Ectodermal cell (in vitro differentiated cells): Measurements from ENCODE around the gene STT3B.
A peak's percentile ranks its signal among the peaks of the same experiment; 100 is the strongest.

ENCODE experiments used
- H3K27ac ChIP-seq: 2 replicates; pipeline ENCODE4 v1.7.0; 2013; ENCODE audit warnings: mild to moderate bottlenecking, low read depth, low read length; ENCODE audit not compliant: insufficient read depth, poor library complexity, severe bottlenecking
- H3K27me3 ChIP-seq: 2 replicates; pipeline ENCODE4 v1.7.0; 2013; ENCODE audit warnings: mild to moderate bottlenecking, low read length; ENCODE audit not compliant: insufficient read depth, control insufficient read depth, poor library complexity, severe bottlenecking
- H3K36me3 ChIP-seq: one replicate; pipeline ENCODE4 v1.7.0; 2013; ENCODE audit warnings: low read length; ENCODE audit not compliant: control insufficient read depth, insufficient read depth
- H3K4me1 ChIP-seq: one replicate; pipeline ENCODE4 v1.7.0; 2013; ENCODE audit warnings: low read length; ENCODE audit not compliant: control insufficient read depth, insufficient read depth
- H3K4me3 ChIP-seq: 2 replicates; pipeline ENCODE4 v1.7.0; 2013; ENCODE audit warnings: low read depth, low read length, control low read depth; ENCODE audit not compliant: insufficient read depth
- H3K9me3 ChIP-seq: 2 replicates; pipeline ENCODE4 v1.7.0; 2013; ENCODE audit warnings: mild to moderate bottlenecking, low read length, moderate library complexity; ENCODE audit not compliant: control insufficient read depth
- WGBS, 2 experiments: methylation state at CpG; one replicate each; pipeline ENCODE4 v1.1.7; 2013; ENCODE audit warnings: missing lambda C conversion rate in 2 of 2; 5-methylcytosine and 5-hydroxymethylcytosine counted together

Gene STT3B

DNA sequence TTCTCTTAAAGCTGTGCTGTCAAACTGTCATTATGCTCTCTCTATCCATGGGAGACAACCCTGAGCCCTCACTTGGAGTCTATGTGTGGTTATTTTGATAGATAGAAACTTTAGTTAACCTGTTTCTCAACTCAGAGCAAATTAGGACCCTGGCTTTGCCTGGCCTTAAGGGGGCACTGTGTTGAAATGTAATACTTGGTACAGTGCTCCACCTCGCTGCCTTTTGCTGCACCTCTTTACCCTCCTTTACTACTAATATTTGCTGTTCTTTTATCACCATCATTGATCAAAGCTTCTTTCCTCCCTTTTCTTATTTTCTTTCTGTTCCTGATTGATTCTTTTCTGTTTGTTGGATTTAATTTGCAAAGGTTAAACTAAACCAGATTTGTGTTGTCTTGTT, 34.3 kb downstream of the STT3B start:
- no peak overlapping the region for H3K27ac ChIP-seq
- no peaks in the 10 kb centered on the region for H3K9me3 ChIP-seq
- no peaks in the 10 kb centered on the region for H3K36me3 ChIP-seq
- no peaks in the 10 kb centered on the region for H3K27me3 ChIP-seq
- no peak overlapping the region for H3K4me3 ChIP-seq
- WGBS, 2 experiments = 64% methylated on average over 1 of the region's 1 CpG
- peaks cover 2% of the 10 kb centered on the region for H3K4me1 ChIP-seq

GRCh38 chr3:31568649-31569048, 35.9 kb downstream of the STT3B start:
- WGBS, 2 experiments = 85 to 96% methylated on average over 1 of the region's 1 CpG
- H3K9me3 ChIP-seq = no peaks in the 10 kb centered on the region

GRCh38 chr3:31571325-31571724, 38.6 kb downstream of the STT3B start:
- Histone ChIP-seq H3K4me1 (no peaks in the 10 kb centered on the region), H3K9me3 (peaks cover 2% of the 10 kb centered on the region), H3K36me3 (no peaks in the 10 kb centered on the region), H3K27ac (no peak overlapping the region), H3K4me3 (no peak overlapping the region), H3K27me3 (no peaks in the 10 kb centered on the region)
- 100% methylated on average over 1 of the region's 1 CpG; no CpG with 5 or more reads in 1 of the 2 experiments for WGBS, 2 experiments

More at GRCh38 chr3:31568649-31569048, 35.9 kb downstream of the STT3B start:
- Histone ChIP-seq H3K4me3 (no peak overlapping the region), H3K27me3 (no peaks in the 10 kb centered on the region), H3K4me1 (no peaks in the 10 kb centered on the region), H3K36me3 (no peaks in the 10 kb centered on the region), H3K27ac (no peak overlapping the region)

DNA sequence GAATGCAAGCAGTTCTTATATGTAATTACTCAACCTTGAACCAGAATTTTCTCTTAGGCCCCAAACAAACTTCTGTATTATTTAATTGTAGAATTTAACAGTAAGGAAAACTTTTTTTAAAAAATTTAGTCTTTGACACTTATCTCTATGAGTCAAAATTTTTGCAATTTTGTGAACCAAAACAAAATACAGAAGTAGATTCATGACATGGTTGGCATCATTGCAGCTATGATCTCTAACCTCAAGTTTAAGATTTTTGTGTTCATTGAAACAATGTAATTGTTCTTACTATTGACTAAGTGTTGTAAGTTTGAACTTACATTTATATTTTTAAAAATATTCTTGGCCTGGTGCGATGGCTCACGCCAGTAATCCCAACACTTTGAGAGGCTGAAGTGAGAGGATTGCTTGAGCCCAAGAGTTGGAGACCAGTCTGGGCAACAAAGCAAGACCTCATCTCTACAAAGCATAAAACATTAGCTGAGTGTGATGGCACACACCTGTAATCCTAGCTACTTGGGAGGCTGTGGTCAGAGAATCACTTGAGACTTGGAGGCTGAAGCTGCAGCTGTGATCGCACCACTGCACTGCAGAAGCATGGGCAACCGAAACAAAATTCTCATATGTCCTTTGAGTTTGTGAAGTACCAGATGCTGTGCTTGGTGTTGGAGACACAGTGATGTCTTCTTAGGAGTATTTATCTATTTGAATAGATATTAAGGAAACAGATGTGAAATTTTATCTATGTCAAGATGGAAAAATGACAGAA, 39.7 kb downstream of the STT3B start:
- WGBS, 2 experiments = 84 to 94% methylated on average over 4 of the region's 4 CpGs
- Histone ChIP-seq H3K36me3 (no peaks in the 10 kb centered on the region), H3K4me3 (no peak overlapping the region), H3K27ac (peak overlapping the region; percentile 31), H3K27me3 (no peaks in the 10 kb centered on the region), H3K4me1 (no peaks in the 10 kb centered on the region), H3K9me3 (peaks cover 2% of the 10 kb centered on the region)

- Histone ChIP-seq H3K27me3 (no peaks in the 10 kb centered on the region), H3K9me3 (peaks cover 2% of the 10 kb centered on the region), H3K36me3 (no peaks in the 10 kb centered on the region), H3K4me3 (no peak overlapping the region), H3K27ac (peak overlapping the region; percentile 31), H3K4me1 (no peaks in the 10 kb centered on the region)
- WGBS, 2 experiments = 73 to 80% methylated on average over 3 of the region's 3 CpGs
These were observed 40.5 kb downstream of the STT3B start for GRCh38 chr3:31573036-31573779.

DNA sequence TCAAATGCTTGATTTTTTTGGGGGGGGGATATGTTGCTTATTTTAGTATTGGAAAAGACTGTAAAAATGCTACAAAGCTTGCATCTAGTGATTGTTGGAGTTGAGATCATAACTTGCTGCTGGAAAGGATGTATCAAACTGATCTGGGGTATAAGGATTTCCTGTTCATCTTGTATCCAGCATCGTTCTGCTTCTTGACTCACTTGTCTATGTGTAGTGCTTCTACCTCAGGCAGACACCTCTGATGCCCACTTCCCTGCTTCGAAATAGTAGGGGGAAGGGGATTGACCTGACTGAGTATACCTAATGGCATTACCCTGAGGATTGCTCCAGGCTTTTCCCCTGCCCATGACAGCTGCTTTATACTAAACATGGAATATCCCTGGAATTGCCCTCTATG, 42.7 kb downstream of the STT3B start:
- Histone ChIP-seq H3K27me3 (no peaks in the 10 kb centered on the region), H3K4me3 (no peak overlapping the region), H3K9me3 (peaks cover 2% of the 10 kb centered on the region), H3K36me3 (peaks cover 7% of the 10 kb centered on the region), H3K27ac (no peak overlapping the region), H3K4me1 (no peaks in the 10 kb centered on the region)
- WGBS, 2 experiments = 84 to 100% methylated on average over 2 of the region's 2 CpGs

- WGBS, 2 experiments = no CpG with 5 or more reads among the region's 1 CpG
- Histone ChIP-seq H3K4me3 (no peak overlapping the region), H3K9me3 (peaks cover 2% of the 10 kb centered on the region), H3K27ac (no peak overlapping the region), H3K27me3 (no peaks in the 10 kb centered on the region), H3K36me3 (peaks cover 10% of the 10 kb centered on the region), H3K4me1 (no peaks in the 10 kb centered on the region)
These were observed 43.8 kb downstream of the STT3B start for GRCh38 chr3:31576521-31576920.

DNA sequence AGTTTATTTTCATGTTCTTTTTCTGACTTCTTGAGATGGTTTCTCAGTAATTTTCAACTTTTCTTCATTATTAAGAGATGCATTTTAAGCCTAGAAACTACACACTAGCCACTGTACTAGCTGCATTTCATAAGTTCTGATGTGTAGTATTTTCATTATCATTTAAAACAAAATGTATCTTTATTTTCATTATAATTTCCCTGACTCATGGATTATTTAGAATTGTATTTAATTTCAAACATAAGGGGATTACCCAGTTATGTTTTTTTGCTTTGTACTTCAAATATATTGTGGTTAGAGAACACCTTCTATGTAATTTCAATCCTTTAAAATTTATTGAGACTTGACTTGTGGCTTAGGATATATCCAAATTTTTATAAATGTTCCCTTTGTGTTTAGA, 44.5 kb downstream of the STT3B start:
- H3K27me3 ChIP-seq = no peaks in the 10 kb centered on the region
- H3K4me1 ChIP-seq = no peaks in the 10 kb centered on the region
- H3K4me3 ChIP-seq = no peak overlapping the region
- no peak overlapping the region for H3K27ac ChIP-seq
- H3K9me3 ChIP-seq = peaks cover 2% of the 10 kb centered on the region
- peaks cover 13% of the 10 kb centered on the region for H3K36me3 ChIP-seq

DNA sequence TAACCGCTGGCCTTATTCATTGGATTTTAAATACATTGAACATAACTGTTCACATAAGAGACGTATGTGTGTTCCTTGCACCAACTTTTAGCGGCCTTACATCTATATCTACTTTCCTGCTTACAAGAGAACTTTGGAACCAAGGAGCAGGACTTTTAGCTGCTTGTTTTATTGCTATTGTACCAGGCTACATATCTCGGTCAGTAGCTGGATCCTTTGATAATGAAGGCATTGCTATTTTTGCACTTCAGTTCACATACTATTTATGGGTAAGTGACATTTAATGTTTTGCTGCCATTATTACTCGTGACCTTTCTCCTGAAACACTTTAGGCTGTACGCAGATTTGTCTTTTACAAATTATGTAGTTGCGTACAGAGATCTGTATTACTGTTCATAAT, 47.1 kb downstream of the STT3B start:
- Histone ChIP-seq H3K36me3 (peaks cover 18% of the 10 kb centered on the region), H3K4me1 (no peaks in the 10 kb centered on the region), H3K27me3 (no peaks in the 10 kb centered on the region), H3K27ac (no peak overlapping the region), H3K9me3 (peaks cover 2% of the 10 kb centered on the region), H3K4me3 (no peak overlapping the region)
- 93% methylated on average over 4 to 5 of the region's 7 CpGs for WGBS, 2 experiments

- 100% methylated on average over 1 of the region's 2 CpGs for WGBS, 2 experiments
- Histone ChIP-seq H3K9me3 (peaks cover under 1% of the 10 kb centered on the region), H3K27me3 (no peaks in the 10 kb centered on the region), H3K4me1 (no peaks in the 10 kb centered on the region), H3K4me3 (no peak overlapping the region), H3K36me3 (peaks cover 21% of the 10 kb centered on the region), H3K27ac (no peak overlapping the region)
These were observed 47.9 kb downstream of the STT3B start for GRCh38 chr3:31580645-31581044.
